ENCODE results near the gene NCAM1. TPM values are rescaled to one million over a fixed set of nuclear protein-coding genes. Genes with fewer than 3 reads are reported as not detected.

NCAM1 gene
- total RNA-seq, 1 experiment from 2014 or later, result 5.9 TPM

DNA sequence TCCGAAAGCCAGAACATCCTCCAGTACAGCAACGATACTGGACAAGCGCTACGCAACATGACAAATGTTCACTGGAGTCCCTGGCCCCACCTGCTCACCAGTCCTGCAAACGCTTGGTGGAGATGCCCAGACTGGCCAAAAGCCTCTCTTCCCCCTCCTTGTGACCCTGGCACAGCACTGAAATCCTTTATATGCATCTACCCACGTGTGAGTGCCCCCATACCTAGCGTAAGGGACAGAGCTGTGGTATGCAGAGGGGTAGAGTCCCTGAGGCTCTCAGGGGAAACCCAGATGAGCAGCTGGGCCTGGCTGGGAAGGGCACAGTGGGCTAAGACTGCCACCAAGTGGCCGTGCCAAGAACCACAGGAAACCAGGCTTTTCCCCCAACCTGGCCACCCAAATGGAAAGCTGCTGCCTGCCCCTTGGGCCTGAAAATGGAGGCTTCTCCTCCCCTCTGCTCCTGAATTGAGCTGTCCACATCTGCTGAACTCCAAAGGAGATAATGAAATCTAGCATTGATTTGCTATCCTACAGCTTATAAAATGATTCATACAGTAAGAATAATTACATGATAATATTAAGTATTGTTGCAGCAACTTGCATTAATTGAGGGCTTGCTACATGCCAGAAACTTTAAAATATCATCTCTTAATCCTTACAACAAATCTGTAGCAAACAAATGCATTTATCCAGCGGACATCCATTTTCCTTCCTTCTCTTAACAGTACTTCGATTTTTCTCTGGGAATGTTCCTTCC is 328.4 kb downstream of the NCAM1 start (continued):
- TF ChIP-seq, protein P1, sequence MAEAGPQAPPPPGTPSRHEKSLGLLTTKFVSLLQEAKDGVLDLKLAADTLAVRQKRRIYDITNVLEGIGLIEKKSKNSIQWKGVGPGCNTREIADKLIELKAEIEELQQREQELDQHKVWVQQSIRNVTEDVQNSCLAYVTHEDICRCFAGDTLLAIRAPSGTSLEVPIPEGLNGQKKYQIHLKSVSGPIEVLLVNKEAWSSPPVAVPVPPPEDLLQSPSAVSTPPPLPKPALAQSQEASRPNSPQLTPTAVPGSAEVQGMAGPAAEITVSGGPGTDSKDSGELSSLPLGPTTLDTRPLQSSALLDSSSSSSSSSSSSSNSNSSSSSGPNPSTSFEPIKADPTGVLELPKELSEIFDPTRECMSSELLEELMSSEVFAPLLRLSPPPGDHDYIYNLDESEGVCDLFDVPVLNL (CRISPR knock-in tag; IDR thresholded peaks at IDR 0.05; ENCODE audit: borderline replicate concordance, low read depth), result no peak
- TF ChIP-seq NR1H2 (CRISPR knock-in tag; IDR thresholded peaks at IDR 0.05) (no peak), TEAD1 (CRISPR knock-in tag; IDR thresholded peaks at IDR 0.05) (no peak)
- TF ChIP-seq, protein P2, sequence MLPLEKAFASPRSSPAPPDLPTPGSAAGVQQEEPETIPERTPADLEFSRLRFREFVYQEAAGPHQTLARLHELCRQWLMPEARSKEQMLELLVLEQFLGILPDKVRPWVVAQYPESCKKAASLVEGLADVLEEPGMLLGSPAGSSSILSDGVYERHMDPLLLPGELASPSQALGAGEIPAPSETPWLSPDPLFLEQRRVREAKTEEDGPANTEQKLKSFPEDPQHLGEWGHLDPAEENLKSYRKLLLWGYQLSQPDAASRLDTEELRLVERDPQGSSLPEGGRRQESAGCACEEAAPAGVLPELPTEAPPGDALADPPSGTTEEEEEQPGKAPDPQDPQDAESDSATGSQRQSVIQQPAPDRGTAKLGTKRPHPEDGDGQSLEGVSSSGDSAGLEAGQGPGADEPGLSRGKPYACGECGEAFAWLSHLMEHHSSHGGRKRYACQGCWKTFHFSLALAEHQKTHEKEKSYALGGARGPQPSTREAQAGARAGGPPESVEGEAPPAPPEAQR (CRISPR knock-in tag; IDR thresholded peaks at IDR 0.05), result no peak

DNA sequence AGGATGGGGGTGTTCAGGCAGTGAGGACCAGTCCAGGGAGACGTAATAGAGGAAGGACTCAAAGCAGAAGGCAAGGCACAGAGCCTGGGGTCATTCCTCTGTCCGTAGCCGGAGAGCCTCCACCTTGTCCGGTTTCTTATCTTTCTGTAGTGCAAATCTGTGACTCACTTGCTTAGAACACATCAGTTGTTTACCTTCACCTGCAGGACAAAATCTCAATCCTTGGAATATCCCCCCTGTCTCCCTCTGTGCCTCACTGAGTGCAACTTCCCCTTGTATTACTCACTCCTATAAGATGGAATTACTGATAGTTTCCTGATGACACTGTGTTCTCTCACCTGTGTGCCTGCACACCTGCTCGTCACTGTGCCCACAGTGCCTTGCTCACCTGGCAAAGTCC is 332.7 kb downstream of the NCAM1 start:
- DNase-seq (ENCODE audit: low spot score) (no peak), ATAC-seq (no peak)
- ChIA-PET CTCF (no interaction called here), POLR2A (no interaction called here)
- Mint-ChIP-seq H3K9me3 (peaks cover 4% of the 10 kb centered on the region; the same call in 1 of the 2 replicates), H3K36me3 (no peaks in the 10 kb centered on the region), H3K4me3 (no peak overlapping the region), H3K27me3 (ENCODE audit: low read depth) (no peaks in the 10 kb centered on the region; the same call in 1 of the 2 replicates), H3K27ac (no peak overlapping the region), H3K4me1 (peaks cover 18% of the 10 kb centered on the region)
- TF ChIP-seq, protein P3, sequence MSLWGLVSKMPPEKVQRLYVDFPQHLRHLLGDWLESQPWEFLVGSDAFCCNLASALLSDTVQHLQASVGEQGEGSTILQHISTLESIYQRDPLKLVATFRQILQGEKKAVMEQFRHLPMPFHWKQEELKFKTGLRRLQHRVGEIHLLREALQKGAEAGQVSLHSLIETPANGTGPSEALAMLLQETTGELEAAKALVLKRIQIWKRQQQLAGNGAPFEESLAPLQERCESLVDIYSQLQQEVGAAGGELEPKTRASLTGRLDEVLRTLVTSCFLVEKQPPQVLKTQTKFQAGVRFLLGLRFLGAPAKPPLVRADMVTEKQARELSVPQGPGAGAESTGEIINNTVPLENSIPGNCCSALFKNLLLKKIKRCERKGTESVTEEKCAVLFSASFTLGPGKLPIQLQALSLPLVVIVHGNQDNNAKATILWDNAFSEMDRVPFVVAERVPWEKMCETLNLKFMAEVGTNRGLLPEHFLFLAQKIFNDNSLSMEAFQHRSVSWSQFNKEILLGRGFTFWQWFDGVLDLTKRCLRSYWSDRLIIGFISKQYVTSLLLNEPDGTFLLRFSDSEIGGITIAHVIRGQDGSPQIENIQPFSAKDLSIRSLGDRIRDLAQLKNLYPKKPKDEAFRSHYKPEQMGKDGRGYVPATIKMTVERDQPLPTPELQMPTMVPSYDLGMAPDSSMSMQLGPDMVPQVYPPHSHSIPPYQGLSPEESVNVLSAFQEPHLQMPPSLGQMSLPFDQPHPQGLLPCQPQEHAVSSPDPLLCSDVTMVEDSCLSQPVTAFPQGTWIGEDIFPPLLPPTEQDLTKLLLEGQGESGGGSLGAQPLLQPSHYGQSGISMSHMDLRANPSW (CRISPR knock-in tag; conservative IDR thresholded peaks at IDR 0.05; ENCODE audit: low read depth), result no peak
- TF ChIP-seq ZBTB21 (CRISPR knock-in tag; IDR thresholded peaks at IDR 0.05; ENCODE audit: borderline replicate concordance), result no peak
- no peak for TF ChIP-seq NFE2L1 (CRISPR knock-in tag; IDR thresholded peaks at IDR 0.05)
- TF ChIP-seq, protein P4, sequence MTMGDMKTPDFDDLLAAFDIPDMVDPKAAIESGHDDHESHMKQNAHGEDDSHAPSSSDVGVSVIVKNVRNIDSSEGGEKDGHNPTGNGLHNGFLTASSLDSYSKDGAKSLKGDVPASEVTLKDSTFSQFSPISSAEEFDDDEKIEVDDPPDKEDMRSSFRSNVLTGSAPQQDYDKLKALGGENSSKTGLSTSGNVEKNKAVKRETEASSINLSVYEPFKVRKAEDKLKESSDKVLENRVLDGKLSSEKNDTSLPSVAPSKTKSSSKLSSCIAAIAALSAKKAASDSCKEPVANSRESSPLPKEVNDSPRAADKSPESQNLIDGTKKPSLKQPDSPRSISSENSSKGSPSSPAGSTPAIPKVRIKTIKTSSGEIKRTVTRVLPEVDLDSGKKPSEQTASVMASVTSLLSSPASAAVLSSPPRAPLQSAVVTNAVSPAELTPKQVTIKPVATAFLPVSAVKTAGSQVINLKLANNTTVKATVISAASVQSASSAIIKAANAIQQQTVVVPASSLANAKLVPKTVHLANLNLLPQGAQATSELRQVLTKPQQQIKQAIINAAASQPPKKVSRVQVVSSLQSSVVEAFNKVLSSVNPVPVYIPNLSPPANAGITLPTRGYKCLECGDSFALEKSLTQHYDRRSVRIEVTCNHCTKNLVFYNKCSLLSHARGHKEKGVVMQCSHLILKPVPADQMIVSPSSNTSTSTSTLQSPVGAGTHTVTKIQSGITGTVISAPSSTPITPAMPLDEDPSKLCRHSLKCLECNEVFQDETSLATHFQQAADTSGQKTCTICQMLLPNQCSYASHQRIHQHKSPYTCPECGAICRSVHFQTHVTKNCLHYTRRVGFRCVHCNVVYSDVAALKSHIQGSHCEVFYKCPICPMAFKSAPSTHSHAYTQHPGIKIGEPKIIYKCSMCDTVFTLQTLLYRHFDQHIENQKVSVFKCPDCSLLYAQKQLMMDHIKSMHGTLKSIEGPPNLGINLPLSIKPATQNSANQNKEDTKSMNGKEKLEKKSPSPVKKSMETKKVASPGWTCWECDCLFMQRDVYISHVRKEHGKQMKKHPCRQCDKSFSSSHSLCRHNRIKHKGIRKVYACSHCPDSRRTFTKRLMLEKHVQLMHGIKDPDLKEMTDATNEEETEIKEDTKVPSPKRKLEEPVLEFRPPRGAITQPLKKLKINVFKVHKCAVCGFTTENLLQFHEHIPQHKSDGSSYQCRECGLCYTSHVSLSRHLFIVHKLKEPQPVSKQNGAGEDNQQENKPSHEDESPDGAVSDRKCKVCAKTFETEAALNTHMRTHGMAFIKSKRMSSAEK (CRISPR knock-in tag; IDR thresholded peaks at IDR 0.05; ENCODE audit: borderline replicate concordance), result no peak
- no peak for TF ChIP-seq SOX15 (CRISPR knock-in tag; IDR thresholded peaks at IDR 0.05)
- no peak for TF ChIP-seq NFYB (CRISPR knock-in tag; conservative IDR thresholded peaks at IDR 0.05; ENCODE audit: low read depth)
- TF ChIP-seq TEAD4 (CRISPR knock-in tag; IDR thresholded peaks at IDR 0.05), result no peak
- TF ChIP-seq RELA (CRISPR knock-in tag; IDR thresholded peaks at IDR 0.05; ENCODE audit: borderline replicate concordance), result no peak
- no peak for TF ChIP-seq FOXJ3 (CRISPR knock-in tag; IDR thresholded peaks at IDR 0.05; ENCODE audit: borderline replicate concordance)
